ENCODE data around the gene MRPL27. TPM values are rescaled to one million over a fixed set of nuclear protein-coding genes. Genes with fewer than 3 reads are reported as not detected.
A peak's percentile ranks its signal among the peaks of the same experiment; 100 is the strongest.

The MRPL27 gene
- total RNA-seq, 4 donors from 2014 or later, result 48.9 to 71.0 (median 61.7) TPM

DNA sequence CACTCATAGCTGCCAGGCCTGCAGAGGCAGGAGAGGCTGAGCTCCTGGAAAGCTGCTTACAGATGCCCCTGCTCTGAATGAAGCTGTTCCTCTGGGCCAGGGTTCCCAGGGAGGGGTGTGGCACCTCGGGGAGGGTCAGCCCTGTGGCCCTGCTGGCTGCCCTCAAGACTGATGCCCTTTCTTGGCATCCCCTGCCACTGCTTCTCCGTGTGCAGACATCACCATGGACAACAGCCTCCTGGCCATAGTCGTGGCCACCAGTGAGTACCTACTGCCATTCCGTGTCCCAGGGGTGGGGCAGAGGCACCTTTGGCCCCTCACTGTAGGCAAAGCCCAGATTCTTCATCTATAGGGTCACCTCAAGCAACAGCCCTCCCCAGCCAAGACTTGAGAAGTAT, 8.9 kb downstream of the MRPL27 start:
- TF ChIP-seq, protein P1, sequence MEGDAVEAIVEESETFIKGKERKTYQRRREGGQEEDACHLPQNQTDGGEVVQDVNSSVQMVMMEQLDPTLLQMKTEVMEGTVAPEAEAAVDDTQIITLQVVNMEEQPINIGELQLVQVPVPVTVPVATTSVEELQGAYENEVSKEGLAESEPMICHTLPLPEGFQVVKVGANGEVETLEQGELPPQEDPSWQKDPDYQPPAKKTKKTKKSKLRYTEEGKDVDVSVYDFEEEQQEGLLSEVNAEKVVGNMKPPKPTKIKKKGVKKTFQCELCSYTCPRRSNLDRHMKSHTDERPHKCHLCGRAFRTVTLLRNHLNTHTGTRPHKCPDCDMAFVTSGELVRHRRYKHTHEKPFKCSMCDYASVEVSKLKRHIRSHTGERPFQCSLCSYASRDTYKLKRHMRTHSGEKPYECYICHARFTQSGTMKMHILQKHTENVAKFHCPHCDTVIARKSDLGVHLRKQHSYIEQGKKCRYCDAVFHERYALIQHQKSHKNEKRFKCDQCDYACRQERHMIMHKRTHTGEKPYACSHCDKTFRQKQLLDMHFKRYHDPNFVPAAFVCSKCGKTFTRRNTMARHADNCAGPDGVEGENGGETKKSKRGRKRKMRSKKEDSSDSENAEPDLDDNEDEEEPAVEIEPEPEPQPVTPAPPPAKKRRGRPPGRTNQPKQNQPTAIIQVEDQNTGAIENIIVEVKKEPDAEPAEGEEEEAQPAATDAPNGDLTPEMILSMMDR (IDR thresholded peaks at IDR 0.05), result no peak
- no peak for ATAC-seq (ENCODE audit: low FRiP score)
- no peak for DNase-seq (ENCODE audit: low spot score)

DNA sequence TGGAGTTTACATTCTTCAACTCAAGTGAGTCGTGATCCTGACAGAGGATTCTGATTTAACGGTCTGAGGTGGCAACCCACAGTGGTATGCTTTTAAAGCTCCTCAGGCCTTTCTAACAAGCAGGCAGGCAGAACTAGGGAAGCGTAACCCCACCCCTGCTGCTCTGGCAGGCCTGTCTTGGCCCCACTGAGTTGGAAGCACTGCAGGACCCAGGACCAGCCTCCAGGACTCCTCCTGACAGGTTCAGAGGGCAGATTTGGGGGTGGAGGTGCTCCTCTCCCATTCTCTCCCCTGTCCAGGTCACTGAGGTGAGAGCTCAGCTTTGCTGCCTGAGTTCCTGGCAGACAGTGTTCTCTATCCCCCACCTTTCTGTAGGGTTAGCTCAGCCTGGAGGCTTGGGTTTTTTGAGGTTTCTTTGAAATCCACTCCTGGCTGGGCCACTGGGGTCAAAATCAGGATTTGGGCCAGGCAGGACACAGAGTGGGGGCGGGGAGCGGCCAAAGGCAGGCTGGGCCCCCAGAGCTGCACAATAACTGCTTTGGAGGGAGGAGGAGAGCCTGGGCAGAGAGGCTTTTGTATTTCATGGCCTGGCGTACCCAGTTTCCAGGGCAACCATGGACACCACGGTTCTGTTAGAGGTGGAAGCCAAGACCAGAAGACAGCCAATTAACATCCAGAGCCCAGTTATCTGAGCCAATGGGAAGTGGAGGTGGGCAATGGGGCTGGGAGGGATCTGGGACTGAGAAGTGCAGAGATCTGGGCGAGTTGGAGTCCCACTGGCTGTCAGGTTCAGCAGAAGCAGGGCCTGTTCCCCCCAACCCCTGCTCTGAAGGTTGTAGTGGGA, 9.5 kb downstream of the MRPL27 start:
- DNase-seq (ENCODE audit: low spot score), result no peak
- ATAC-seq (ENCODE audit: low FRiP score), result no peak
- TF ChIP-seq, protein P1 (IDR thresholded peaks at IDR 0.05), result no peak

DNA sequence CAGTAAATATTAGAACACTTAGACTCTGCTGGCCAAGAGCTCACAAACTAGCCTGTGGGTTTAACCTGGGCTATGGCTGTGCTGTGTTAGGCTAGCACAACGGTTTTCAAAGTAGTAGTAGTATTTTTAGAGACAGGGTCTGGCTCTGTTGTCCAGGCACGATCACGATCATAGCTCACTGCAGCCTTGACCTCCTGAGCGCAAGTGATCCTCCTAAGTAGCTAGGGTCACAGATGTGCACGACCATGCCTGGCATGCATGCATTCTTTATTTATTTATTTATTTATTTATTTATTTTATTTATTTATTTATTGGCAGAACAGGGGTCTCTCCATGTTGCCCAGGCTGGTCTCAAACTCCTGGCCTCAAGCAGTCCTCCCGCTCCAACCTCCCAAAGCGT, 10.3 kb downstream of the MRPL27 start:
- TF ChIP-seq, protein P1 (IDR thresholded peaks at IDR 0.05), result no peak
- DNase-seq (ENCODE audit: low spot score) (no peak), ATAC-seq (ENCODE audit: low FRiP score) (no peak)

DNA sequence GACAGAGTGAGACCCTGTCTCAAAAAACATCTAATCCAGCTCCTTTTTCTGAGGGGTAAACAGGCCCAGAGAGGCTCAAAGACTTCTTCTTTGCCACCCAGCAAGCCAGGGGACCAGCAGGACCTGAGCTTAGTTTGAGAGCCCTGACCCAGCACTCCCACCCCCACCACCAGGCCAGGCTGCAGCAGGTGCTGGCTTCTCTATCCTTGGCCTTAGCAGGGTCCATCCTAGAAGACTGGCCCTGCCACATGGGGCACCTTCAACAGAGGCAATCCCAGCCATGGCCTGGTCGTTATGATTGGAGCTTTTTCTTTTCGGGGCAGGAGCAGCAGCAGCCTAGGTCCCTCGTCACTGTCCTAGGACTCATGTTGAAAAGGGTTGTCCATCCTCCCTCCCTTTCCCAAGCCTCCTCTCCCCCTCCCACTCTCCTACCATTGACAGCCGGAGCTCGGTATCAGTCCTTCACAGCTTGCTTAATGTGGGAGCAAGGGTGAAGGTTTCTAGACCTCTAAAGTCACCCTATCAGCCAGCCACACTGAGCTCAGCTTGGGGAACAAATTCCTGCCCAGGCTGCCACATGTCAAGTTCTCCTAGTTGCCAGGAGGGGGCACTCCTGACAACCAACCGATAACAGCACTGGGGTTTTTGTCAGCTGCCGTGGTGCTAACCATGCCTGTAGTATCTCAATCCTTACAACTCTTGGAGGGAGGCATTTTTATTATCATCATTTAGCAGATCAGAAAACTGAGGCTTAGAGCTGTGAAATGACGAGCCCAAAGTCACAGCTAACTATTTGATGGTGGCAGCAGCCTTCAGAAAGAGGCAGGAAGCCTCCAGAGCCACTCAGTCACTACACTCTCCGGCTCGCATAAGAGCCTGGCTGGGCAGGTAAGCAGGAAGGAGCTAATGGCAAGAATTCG, 11.2 kb downstream of the MRPL27 start:
- DNase-seq (ENCODE audit: low spot score), result no peak
- TF ChIP-seq, protein P1 (IDR thresholded peaks at IDR 0.05), result peak in 1 of 3 donors; percentile 18
- no peak for ATAC-seq (ENCODE audit: low FRiP score)

DNA sequence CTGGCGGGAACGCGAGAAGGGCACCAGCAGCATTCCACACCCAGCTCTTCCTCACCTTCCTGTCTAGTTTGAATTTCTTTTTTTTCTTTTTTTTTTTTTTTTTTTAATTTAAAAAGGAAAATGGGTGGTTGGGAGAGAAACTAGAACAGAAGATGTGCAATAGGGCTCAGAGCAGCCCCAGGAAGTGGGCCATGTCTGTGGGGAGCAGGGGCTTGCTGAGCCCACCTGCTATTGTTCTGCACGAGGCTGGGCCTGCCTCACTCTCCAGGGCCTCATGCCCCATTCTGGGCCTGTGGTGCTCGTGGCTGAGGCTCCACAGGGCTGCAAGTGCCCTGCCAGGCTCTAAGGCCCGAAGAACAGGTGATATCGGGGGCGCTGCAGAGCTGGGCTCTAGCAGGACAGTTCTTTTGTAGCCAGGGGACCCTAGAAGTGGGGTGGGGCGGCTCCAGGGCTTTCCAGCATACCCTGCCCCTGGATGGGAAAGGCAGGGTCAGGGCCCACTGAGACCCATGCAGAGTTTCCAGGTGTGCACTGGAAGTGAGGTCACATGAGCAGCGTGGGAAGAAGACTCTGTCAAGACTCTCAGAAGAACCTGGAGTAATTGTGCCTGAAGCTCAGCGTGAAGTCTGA, 12.4 kb downstream of the MRPL27 start:
- DNase-seq (ENCODE audit: low spot score), result no peak
- no peak for ATAC-seq (ENCODE audit: low FRiP score)
- TF ChIP-seq, protein P1 (IDR thresholded peaks at IDR 0.05), result no peak

DNA sequence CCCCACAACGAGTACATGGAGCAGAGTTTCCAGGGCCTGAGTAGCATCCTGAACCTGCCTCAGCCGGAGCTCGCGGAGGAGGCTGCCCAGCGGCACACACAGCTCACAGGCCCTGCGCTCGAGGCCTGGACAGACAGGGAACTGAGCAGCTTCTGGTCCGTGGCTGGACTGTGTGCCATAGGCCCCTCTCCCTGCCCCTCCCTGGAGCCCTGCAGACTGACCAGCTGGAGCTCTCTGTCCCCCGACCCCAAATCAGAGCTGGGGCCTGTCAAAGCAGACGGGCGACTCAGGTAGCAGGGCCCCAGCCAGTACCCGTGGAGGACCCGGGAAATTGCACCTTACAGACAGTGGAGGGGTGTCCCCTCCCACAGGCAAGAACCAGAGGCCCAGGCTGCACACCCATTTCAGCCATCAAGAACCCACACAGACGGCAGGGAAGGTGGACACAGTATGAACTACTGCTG, 13.0 kb downstream of the MRPL27 start:
- TF ChIP-seq, protein P1 (IDR thresholded peaks at IDR 0.05), result no peak
- no peak for ATAC-seq (ENCODE audit: low FRiP score)
- no peak for DNase-seq (ENCODE audit: low spot score)
